NT2/D1 (cell line): ENCODE measurements around the gene PARP14.

Experiments
- SUZ12 ChIP-seq: IDR thresholded peaks from 2 replicates; pipeline ENCODE4 v1.6.1; 2011; ENCODE audit not compliant: insufficient read length, insufficient read depth; ENCODE audit errors: extremely low read depth
- YY1 ChIP-seq: IDR thresholded peaks from 2 replicates; pipeline ENCODE4 v1.6.1; 2011; ENCODE audit not compliant: insufficient read length, insufficient read depth
- ZNF274 ChIP-seq: IDR thresholded peaks from 2 replicates; pipeline ENCODE4 v1.6.1; 2011; ENCODE audit warnings: mild to moderate bottlenecking, low read depth, low read length

DNA sequence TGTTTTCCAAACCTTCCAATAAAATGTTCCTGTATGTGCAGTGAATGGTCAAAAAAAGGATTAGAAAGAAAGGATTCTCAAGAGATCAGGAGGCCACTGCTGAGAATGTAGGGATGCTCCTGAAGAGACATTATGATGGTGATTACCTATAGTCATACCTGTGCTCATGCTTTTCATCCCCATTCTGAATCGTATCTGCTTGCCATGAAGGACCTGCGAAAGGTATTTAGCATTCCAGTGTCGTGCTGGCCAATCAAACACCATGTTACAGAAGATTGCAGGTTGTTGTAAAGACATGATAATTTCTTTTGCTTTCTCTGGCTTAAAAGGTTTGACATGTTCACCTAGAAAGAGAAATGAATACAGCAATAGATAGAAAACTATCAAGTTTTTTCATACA lies 96.9 kb downstream of the PARP14 start:
- TF ChIP-seq ZNF274 (no peak), SUZ12 (no peak), YY1 (no peak)
